Gastrocnemius medialis (tissue), 4 donors: ENCODE data around the gene PRKCE. TPM values are rescaled to one million over a fixed set of nuclear protein-coding genes. Genes with fewer than 3 reads are reported as not detected.

Experiments used
- ATAC-seq, 2 donors: fragments of 150-250 bp; one replicate each; pipeline ENCODE4 v1.9.1; 2016
- DNase-seq, 2 donors: peaks; one replicate each; pipeline ENCODE4 v3.0.0-alpha.2; 2019
- H3K27ac ChIP-seq, 4 donors: fragments of 200-600 bp; sonication (generic); 1 replicate in 1 of 4; 2 replicates in 3 of 4; pipeline ENCODE4 v1.5.1; 2016 to 2018; ENCODE audit warnings: mild to moderate bottlenecking in 2 of 4, moderate library complexity in 1 of 4
- H3K27me3 ChIP-seq, 3 donors: fragments of 200-600 bp; sonication (generic) in 2 of 3; 1 replicate in 1 of 3; 2 replicates in 2 of 3; pipeline versions ENCODE4 v1.5.1 to v1.6.0; 2016 to 2019; ENCODE audit warnings: mild to moderate bottlenecking in 1 of 3, moderate library complexity in 1 of 3
- H3K36me3 ChIP-seq, 2 donors: fragments of 200-600 bp; sonication (generic) in 1 of 2; one replicate each; pipeline ENCODE4 v1.5.1; 2017 to 2018
- H3K4me1 ChIP-seq, 2 donors: fragments of 200-600 bp; sonication (generic) in 1 of 2; one replicate each; pipeline ENCODE4 v1.5.1; 2016 to 2017; ENCODE audit warnings: mild to moderate bottlenecking in 2 of 2
- H3K4me3 ChIP-seq, 4 donors: fragments of 200-600 bp; sonication (generic) in 3 of 4; 1 replicate in 1 of 4; 2 replicates in 3 of 4; pipeline ENCODE4 v1.5.1; 2016 to 2019; ENCODE audit warnings: mild to moderate bottlenecking in 2 of 4
- H3K9me3 ChIP-seq, 3 donors: fragments of 200-600 bp; sonication (generic) in 2 of 3; 1 replicate in 1 of 3; 2 replicates in 2 of 3; pipeline ENCODE4 v1.5.1; 2016 to 2019
- CTCF ChIP-seq, 5 experiments: fragments of 450-650 bp in 3 of 5; fragments of 200-600 bp in 2 of 5; sonication (generic) in 2 of 5; IDR thresholded peaks in 4 of 5; conservative IDR thresholded peaks in 1 of 5; 1 replicate in 4 of 5; 2 replicates in 1 of 5; pipeline ENCODE4 v1.5.1; 2016 to 2019; ENCODE audit warnings: antibody characterized with exemption in 5 of 5, mild to moderate bottlenecking in 3 of 5, moderate library complexity in 3 of 5
- POLR2A ChIP-seq, 2 donors: fragments of 450-650 bp; IDR thresholded peaks; one replicate each; pipeline ENCODE4 v1.6.1; 2017; ENCODE audit warnings: antibody characterized with exemption in 2 of 2, mild to moderate bottlenecking in 2 of 2, moderate library complexity in 2 of 2
- in situ Hi-C, 4 donors: fragments of 200-750 bp; cut with MboI; loops; one replicate each; pipeline versions ENCODE4 v1.15.0 to v1.8.0; 2017; ENCODE audit warnings: low sequenced_read_pairs in 4 of 4
- intact Hi-C: fragments of 100-400 bp; cut with DNase I; formaldehyde crosslinking; loops from one replicate; pipeline ENCODE4 v1.15.1; 2023; ENCODE audit warnings: low total_unique reads
- total RNA-seq, 4 donors: library from RNA; depleted of rRNA; stranded (reverse); fragments of >200 nt; gene quantifications; one replicate each; pipeline versions ENCODE4 v1.1.0 to v1.2.3, GENCODE V29; 2016

Gene PRKCE
- total RNA-seq, 4 donors from 2014 or later, result 5.8 to 28.9 (median 11.8) TPM

DNA sequence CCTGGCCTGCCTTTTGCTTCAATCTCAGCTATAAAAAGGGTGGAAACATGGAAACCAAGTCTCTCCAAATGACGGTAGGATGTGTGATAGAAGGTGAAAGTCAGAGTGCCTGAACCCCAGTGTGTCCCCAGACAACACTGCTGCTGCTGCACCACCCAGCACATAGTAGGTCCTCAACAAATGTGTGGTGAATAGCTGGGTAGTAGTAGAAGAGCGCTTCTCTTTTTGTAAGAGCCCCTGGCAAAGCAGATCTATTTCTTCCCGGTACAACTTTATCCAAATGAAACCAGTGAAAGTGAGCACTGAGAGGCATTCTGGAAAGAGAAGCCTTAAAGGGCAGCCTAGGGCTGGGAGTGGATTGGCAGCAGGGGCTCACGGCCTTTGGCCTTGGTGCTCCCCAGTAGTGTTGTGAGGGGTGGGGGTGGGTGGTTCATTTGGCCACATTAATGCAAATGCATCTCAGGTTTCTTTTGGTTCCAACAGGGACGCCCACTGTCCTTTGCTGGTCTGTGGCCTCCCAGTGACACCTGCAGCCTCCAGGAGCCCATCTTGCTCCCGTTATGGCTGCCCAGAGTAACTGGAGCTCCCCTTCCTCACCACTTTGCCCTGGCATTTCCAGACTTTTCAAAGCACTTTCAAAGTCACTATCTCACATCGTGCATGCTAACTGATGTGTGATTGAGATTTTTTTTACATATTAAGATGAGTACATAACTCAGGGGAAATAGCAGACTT, 341.4 kb downstream of the PRKCE start:
- no peaks in the 10 kb centered on the region for H3K27me3 ChIP-seq
- H3K27ac ChIP-seq, result no peak overlapping the region
- H3K4me1 ChIP-seq, result peaks cover 8 to 24% of the 10 kb centered on the region in 2 donors
- DNase-seq (no peak), ATAC-seq (peak in 1 of 2 donors; percentile 7)
- no peak for TF ChIP-seq POLR2A (IDR thresholded peaks at IDR 0.05)
- in situ Hi-C loops (loop anchor here (10.0 to 25.0 kb wide), 2 partner anchors 372 to 644 kb away; no protein-coding TSS in a partner anchor), intact Hi-C loops (loop anchor here (5.0 to 10.0 kb wide), 2 partner anchors 659 to 882 kb away; no protein-coding TSS in a partner anchor)
- no peaks in the 10 kb centered on the region for H3K36me3 ChIP-seq
- no peaks in the 10 kb centered on the region for H3K9me3 ChIP-seq
- H3K4me3 ChIP-seq, result no peak overlapping the region

GRCh38 chr2:45993476-45993991, 342.1 kb downstream of the PRKCE start:
- H3K9me3 ChIP-seq, result no peaks in the 10 kb centered on the region
- H3K4me1 ChIP-seq, result peaks cover 8 to 24% of the 10 kb centered on the region in 2 donors
- intact Hi-C loops (loop anchor here (5.0 to 10.0 kb wide), 2 partner anchors 659 to 881 kb away; no protein-coding TSS in a partner anchor), in situ Hi-C loops (loop anchor here (10.0 to 25.0 kb wide), 2 partner anchors 371 to 644 kb away; no protein-coding TSS in a partner anchor)
- no peaks in the 10 kb centered on the region for H3K36me3 ChIP-seq
- DNase-seq (peak in 1 of 2 donors; percentile 42), ATAC-seq (peak; percentile 65 to 66)
- H3K27ac ChIP-seq, result no peak overlapping the region
- H3K27me3 ChIP-seq, result no peaks in the 10 kb centered on the region
- H3K4me3 ChIP-seq, result no peak overlapping the region
- TF ChIP-seq POLR2A (IDR thresholded peaks at IDR 0.05) (no peak), CTCF (IDR thresholded peaks at IDR 0.05 in 4 of 5, conservative IDR thresholded peaks at IDR 0.05 in 1 of 5) (peak; percentile 61 to 80 (median 66))

DNA sequence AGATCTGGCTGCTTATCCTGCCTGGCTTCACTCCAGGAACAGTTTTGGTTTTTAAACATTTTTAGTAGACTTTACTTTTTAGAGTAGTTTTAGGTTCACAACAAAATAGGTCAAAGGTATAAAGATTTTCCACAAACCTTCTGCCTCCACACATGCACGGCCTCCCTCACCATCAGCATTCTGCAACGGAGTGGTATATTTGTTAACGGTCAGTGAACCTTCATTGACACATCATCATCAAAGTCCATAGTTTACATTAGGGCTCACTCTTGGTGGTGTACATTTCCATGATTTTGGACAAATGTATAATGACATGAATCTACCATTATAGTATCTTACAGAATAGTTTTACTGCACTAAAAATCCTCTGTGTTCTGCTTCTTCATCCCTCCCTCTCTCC, 342.6 kb downstream of the PRKCE start:
- DNase-seq (no peak), ATAC-seq (no peak)
- no peak overlapping the region for H3K4me3 ChIP-seq
- TF ChIP-seq POLR2A (IDR thresholded peaks at IDR 0.05), result no peak
- no peak for TF ChIP-seq CTCF (IDR thresholded peaks at IDR 0.05 in 4 of 5, conservative IDR thresholded peaks at IDR 0.05 in 1 of 5)
- H3K9me3 ChIP-seq, result no peaks in the 10 kb centered on the region
- intact Hi-C loops, result loop anchor here (1.0 to 10.0 kb wide), 3 partner anchors 466 to 881 kb away; no protein-coding TSS in a partner anchor
- in situ Hi-C loops, result loop anchor here (10.0 to 25.0 kb wide), 2 partner anchors 371 to 643 kb away; no protein-coding TSS in a partner anchor
- H3K27me3 ChIP-seq, result no peaks in the 10 kb centered on the region
- H3K4me1 ChIP-seq, result peaks cover 8 to 20% of the 10 kb centered on the region in 2 donors
- no peaks in the 10 kb centered on the region for H3K36me3 ChIP-seq
- no peak overlapping the region for H3K27ac ChIP-seq

DNA sequence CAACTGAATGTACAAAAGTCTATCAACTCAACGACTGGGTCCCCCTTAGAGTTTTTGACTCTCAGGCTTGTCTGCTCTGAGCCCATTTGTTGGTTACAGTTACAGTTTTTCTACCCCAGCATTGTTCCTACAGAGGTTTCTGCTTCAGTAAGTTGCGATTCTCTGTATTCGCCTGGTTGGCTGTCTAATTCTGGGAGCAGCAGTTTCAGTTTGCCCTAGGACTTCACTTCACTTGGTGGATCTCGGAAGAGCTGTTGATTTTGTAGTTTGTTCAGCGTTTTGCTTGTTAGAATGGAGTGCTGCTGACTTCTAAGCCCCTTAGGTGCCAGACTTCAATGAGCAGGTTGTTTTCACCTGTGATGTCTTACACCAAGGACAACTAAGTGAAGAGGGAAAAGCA, 349.2 kb downstream of the PRKCE start:
- H3K27me3 ChIP-seq, result no peaks in the 10 kb centered on the region
- no peaks in the 10 kb centered on the region for H3K9me3 ChIP-seq
- no peak for ATAC-seq
- in situ Hi-C loops, result no loop called here
- H3K36me3 ChIP-seq, result peaks cover 0 to 30% of the 10 kb centered on the region in 2 donors
- H3K4me1 ChIP-seq, result peaks cover 0 to 14% of the 10 kb centered on the region in 2 donors
- TF ChIP-seq CTCF (IDR thresholded peaks at IDR 0.05 in 4 of 5, conservative IDR thresholded peaks at IDR 0.05 in 1 of 5), result no peak
- no peak for TF ChIP-seq POLR2A (IDR thresholded peaks at IDR 0.05)
- H3K27ac ChIP-seq, result no peak overlapping the region
- intact Hi-C loops, result no loop called here
- H3K4me3 ChIP-seq, result no peak overlapping the region
- no peak for DNase-seq

DNA sequence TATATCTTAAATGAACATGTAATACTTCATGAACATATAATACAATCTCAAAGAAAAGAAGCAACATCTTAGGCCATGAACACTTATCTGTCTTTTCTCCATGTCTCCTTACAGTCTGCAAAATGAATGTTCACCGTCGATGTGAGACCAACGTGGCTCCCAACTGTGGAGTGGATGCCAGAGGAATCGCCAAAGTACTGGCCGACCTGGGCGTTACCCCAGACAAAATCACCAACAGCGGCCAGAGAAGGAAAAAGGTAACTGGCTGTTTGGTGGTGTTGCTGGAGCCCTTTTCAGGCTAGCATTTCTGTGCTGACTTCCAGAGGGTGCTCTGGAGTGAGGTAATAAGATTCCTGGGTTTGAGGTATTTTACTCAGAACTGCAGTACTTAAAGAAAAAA, 349.8 kb downstream of the PRKCE start:
- intact Hi-C loops, result no loop called here
- TF ChIP-seq POLR2A (IDR thresholded peaks at IDR 0.05) (no peak), CTCF (IDR thresholded peaks at IDR 0.05 in 4 of 5, conservative IDR thresholded peaks at IDR 0.05 in 1 of 5) (no peak)
- no peaks in the 10 kb centered on the region for H3K27me3 ChIP-seq
- no peak for ATAC-seq
- DNase-seq, result no peak
- H3K4me1 ChIP-seq, result peaks cover 0 to 14% of the 10 kb centered on the region in 2 donors
- no peak overlapping the region for H3K4me3 ChIP-seq
- H3K36me3 ChIP-seq, result peaks cover 0 to 31% of the 10 kb centered on the region in 2 donors
- H3K9me3 ChIP-seq, result no peaks in the 10 kb centered on the region
- in situ Hi-C loops, result no loop called here
- no peak overlapping the region for H3K27ac ChIP-seq
